Osteoblast (primary cell): ENCODE measurements around the gene JDP2. TPM values are rescaled to one million over a fixed set of nuclear protein-coding genes. Genes with fewer than 3 reads are reported as not detected.

Source experiments
- DNase-seq: peaks from one replicate; pipeline ENCODE4 v3.0.0; 2011; ENCODE audit warnings: low spot score, mixed read lengths; ENCODE audit not compliant: insufficient read length; ENCODE audit errors: missing footprints
- H2AFZ ChIP-seq: 2 replicates; pipeline ENCODE4 v1.6.0; 2011; ENCODE audit warnings: mild to moderate bottlenecking, low read length
- H3K27ac ChIP-seq: 2 replicates; pipeline ENCODE4 v1.5.1; 2011; ENCODE audit warnings: mild to moderate bottlenecking, low read depth, low read length, moderate library complexity
- H3K27me3 ChIP-seq: 2 replicates; pipeline ENCODE4 v1.6.0; 2012; ENCODE audit warnings: mild to moderate bottlenecking, control low read depth, inconsistent platforms, low read length, moderate library complexity; ENCODE audit not compliant: insufficient read depth
- H3K36me3 ChIP-seq: 2 replicates; pipeline ENCODE4 v1.5.1; 2011; ENCODE audit warnings: mild to moderate bottlenecking, low read length, control low read depth, moderate library complexity; ENCODE audit not compliant: insufficient read depth
- H3K4me1 ChIP-seq: 2 replicates; pipeline ENCODE4 v1.5.1; 2011; ENCODE audit warnings: mild to moderate bottlenecking, low read length, control low read depth, moderate library complexity; ENCODE audit not compliant: insufficient read depth
- H3K4me2 ChIP-seq: 2 replicates; pipeline ENCODE4 v1.6.0; 2011; ENCODE audit warnings: mild to moderate bottlenecking, low read length; ENCODE audit not compliant: insufficient read depth
- H3K4me3 ChIP-seq: fragments of 200-600 bp; sonication (generic); 3 replicates; pipeline ENCODE4 v1.5.1; 2012; ENCODE audit warnings: mild to moderate bottlenecking, low read length, inconsistent platforms; ENCODE audit not compliant: insufficient read depth
- H3K79me2 ChIP-seq: 2 replicates; pipeline ENCODE4 v1.6.0; 2012; ENCODE audit warnings: mild to moderate bottlenecking, low read length, control low read depth, inconsistent platforms; ENCODE audit not compliant: insufficient read depth
- H3K9me3 ChIP-seq: 2 replicates; pipeline ENCODE4 v1.5.1; 2011; ENCODE audit warnings: low read depth, low read length, control low read depth
- H4K20me1 ChIP-seq: 2 replicates; pipeline ENCODE4 v1.6.0; 2012; ENCODE audit warnings: mild to moderate bottlenecking, low read length, control low read depth; ENCODE audit not compliant: insufficient read depth
- CTCF ChIP-seq: IDR thresholded peaks from 2 replicates; pipeline ENCODE4 v1.5.1; 2011; ENCODE audit warnings: mild to moderate bottlenecking, low read depth, low read length, moderate library complexity; ENCODE audit errors: extremely low read depth
- total RNA-seq: library from RNA; depleted of rRNA; stranded (reverse); fragments of >200 nt; gene quantifications from 2 replicates; pipeline ENCODE4 v1.2.3, GENCODE V29; 2012

Gene JDP2
- total RNA-seq, 1 donor, result 77.1 TPM

- DNase-seq, result no peak
- TF ChIP-seq CTCF, result no peak
- no peak overlapping the region for H3K27ac ChIP-seq
- no peaks in the 10 kb centered on the region for H3K9me3 ChIP-seq
- H3K4me3 ChIP-seq, result no peak overlapping the region
- H3K27me3 ChIP-seq, result no peaks in the 10 kb centered on the region
- H2AFZ ChIP-seq, result no peak overlapping the region
- H3K79me2 ChIP-seq, result peaks cover 85% of the 10 kb centered on the region
- H4K20me1 ChIP-seq, result peaks cover 56% of the 10 kb centered on the region
- no peak overlapping the region for H3K4me2 ChIP-seq
- H3K4me1 ChIP-seq, result peaks cover 22% of the 10 kb centered on the region
- H3K36me3 ChIP-seq, result peaks cover 31% of the 10 kb centered on the region
These were observed 5.8 kb downstream of the JDP2 start for GRCh38 chr14:75433631-75434071.

- Histone ChIP-seq H3K36me3 (peaks cover 32% of the 10 kb centered on the region), H4K20me1 (peaks cover 52% of the 10 kb centered on the region), H3K27me3 (no peaks in the 10 kb centered on the region), H3K4me2 (no peak overlapping the region), H3K4me1 (peaks cover 18% of the 10 kb centered on the region), H3K79me2 (peaks cover 82% of the 10 kb centered on the region), H3K4me3 (no peak overlapping the region), H3K27ac (no peak overlapping the region), H3K9me3 (no peaks in the 10 kb centered on the region), H2AFZ (no peak overlapping the region)
- DNase-seq, result no peak
- TF ChIP-seq CTCF, result no peak
These were observed 6.5 kb downstream of the JDP2 start for GRCh38 chr14:75434138-75434889.

GRCh38 chr14:75434890-75435248 is 7.0 kb downstream of the JDP2 start:
- DNase-seq, result no peak
- H3K79me2 ChIP-seq, result peaks cover 81% of the 10 kb centered on the region
- no peak overlapping the region for H2AFZ ChIP-seq
- H3K4me3 ChIP-seq, result no peak overlapping the region
- H4K20me1 ChIP-seq, result peaks cover 47% of the 10 kb centered on the region
- no peaks in the 10 kb centered on the region for H3K9me3 ChIP-seq
- no peaks in the 10 kb centered on the region for H3K27me3 ChIP-seq
- TF ChIP-seq CTCF, result no peak
- no peak overlapping the region for H3K27ac ChIP-seq
- H3K4me1 ChIP-seq, result peaks cover 13% of the 10 kb centered on the region
- peaks cover 36% of the 10 kb centered on the region for H3K36me3 ChIP-seq
- no peak overlapping the region for H3K4me2 ChIP-seq

- H3K27ac ChIP-seq, result no peak overlapping the region
- no peak for TF ChIP-seq CTCF
- H3K4me2 ChIP-seq, result no peak overlapping the region
These were observed 7.7 kb downstream of the JDP2 start for GRCh38 chr14:75435473-75435872.

More at GRCh38 chr14:75435473-75435872, 7.7 kb downstream of the JDP2 start:
- Histone ChIP-seq H3K79me2 (peaks cover 75% of the 10 kb centered on the region), H3K4me1 (peaks cover 9% of the 10 kb centered on the region), H2AFZ (no peak overlapping the region), H3K9me3 (no peaks in the 10 kb centered on the region), H3K27me3 (no peaks in the 10 kb centered on the region), H3K4me3 (no peak overlapping the region), H3K36me3 (peaks cover 36% of the 10 kb centered on the region), H4K20me1 (peaks cover 42% of the 10 kb centered on the region)
- no peak for DNase-seq
